IPS-NIHi7 (cell line): ENCODE results near the gene CYP3A4.
A peak's percentile ranks its signal among the peaks of the same experiment; 100 is the strongest.
"Not testable (repeated sequence)": the region's sequence is repeated elsewhere in the genome, so short reads cannot be mapped to it uniquely, and the experiment has no call there.

Experiments
- DNase-seq: peaks from one replicate; pipeline ENCODE4 v3.0.0; 2012; ENCODE audit warnings: mixed read lengths; ENCODE audit errors: extremely low spot score

The CYP3A4 gene

GRCh38 chr7:99752356-99752755 is 31.6 kb downstream of the CYP3A4 start:
- DNase-seq: no peak

- DNase-seq: not testable (repeated sequence)
Measured at GRCh38 chr7:99751322-99752052, 32.5 kb downstream of the CYP3A4 start.

GRCh38 chr7:99748846-99749579 is 35.0 kb downstream of the CYP3A4 start:
- DNase-seq: no peak

- DNase-seq: not testable (repeated sequence)
Measured at GRCh38 chr7:99746915-99747314, 37.1 kb downstream of the CYP3A4 start.

GRCh38 chr7:99745395-99745794 is 38.6 kb downstream of the CYP3A4 start:
- not testable (repeated sequence) for DNase-seq

- DNase-seq: no peak
Measured at GRCh38 chr7:99742737-99743394, 41.1 kb downstream of the CYP3A4 start.

GRCh38 chr7:99741441-99741795 is 42.6 kb downstream of the CYP3A4 start:
- DNase-seq: no peak

- no peak for DNase-seq
Measured at GRCh38 chr7:99740573-99741440, 43.2 kb downstream of the CYP3A4 start.

GRCh38 chr7:99739699-99740572 is 44.0 kb downstream of the CYP3A4 start:
- DNase-seq: no peak

GRCh38 chr7:99737726-99738125 is 46.3 kb downstream of the CYP3A4 start:
- no peak for DNase-seq

GRCh38 chr7:99736667-99737066 is 47.3 kb downstream of the CYP3A4 start:
- not testable (repeated sequence) for DNase-seq

- DNase-seq: no peak
Measured at GRCh38 chr7:99734987-99735386, 49.0 kb downstream of the CYP3A4 start, which contains the start of gene CYP3A7. Gene CYP3A7, minus strand, starts transcription at chr7:99735196. Its CDS starts 103 bp downstream, at chr7:99735093.

- peak; percentile 38 for DNase-seq
Measured at GRCh38 chr7:99733448-99733847, 50.5 kb downstream of the CYP3A4 start.

GRCh38 chr7:99733003-99733402 is 51.0 kb downstream of the CYP3A4 start:
- DNase-seq: no peak

GRCh38 chr7:99731638-99732374 is 52.2 kb downstream of the CYP3A4 start:
- no peak for DNase-seq

- no peak for DNase-seq
Measured at GRCh38 chr7:99730992-99731391, 53.0 kb downstream of the CYP3A4 start.

GRCh38 chr7:99730238-99730810 is 53.7 kb downstream of the CYP3A4 start:
- no peak for DNase-seq

- no peak for DNase-seq
Measured at GRCh38 chr7:99729486-99730237, 54.3 kb downstream of the CYP3A4 start.

GRCh38 chr7:99728615-99729014 is 55.4 kb downstream of the CYP3A4 start:
- DNase-seq: no peak
